ENCODE results near the gene MED9.
A peak's percentile ranks its signal among the peaks of the same experiment; 100 is the strongest.

Gene MED9

DNA sequence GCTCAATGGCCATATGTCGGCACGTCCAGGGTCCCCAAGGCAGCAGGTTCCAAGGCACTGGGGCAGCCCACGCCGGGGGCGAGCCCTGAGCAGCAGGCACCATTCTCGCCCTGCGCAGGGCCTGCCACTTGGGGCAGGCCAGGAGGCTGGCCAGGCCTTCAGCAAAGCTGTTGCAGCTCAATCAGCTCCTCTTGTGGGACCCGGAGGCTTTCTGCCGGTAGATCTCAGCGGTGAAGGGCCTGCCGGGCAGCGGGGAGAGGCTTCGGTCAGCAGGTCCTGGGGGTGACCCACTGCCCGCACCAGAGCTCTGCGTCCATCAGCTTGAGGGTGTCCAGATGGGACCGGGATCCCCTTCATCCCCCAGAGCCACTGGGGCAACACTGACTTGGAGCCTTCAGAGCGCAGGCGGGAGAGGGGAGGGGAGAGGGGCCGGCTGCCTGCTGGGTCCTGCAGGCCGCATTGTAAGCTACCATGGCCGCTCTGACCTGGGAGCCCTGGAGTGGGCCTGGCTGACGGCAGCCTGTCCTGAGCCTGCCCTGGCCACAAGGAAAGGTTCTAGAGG is 28.9 kb downstream of the MED9 start:
- Histone ChIP-seq H3K27me3 (ENCODE audit: control insufficient read depth in 3 of 3, insufficient read depth in 3 of 3, low read depth in 1 of 3, low read length in 3 of 3) (no peaks in the 10 kb centered on the region), H3K23ac (ENCODE audit: low read depth, low read length, poor library complexity) (peak overlapping the region; percentile 75), H2BK5ac (ENCODE audit: low read length) (peak overlapping the region; percentile 54), H3K36me3 (replicated peaks in 1 of 2; ENCODE audit: control insufficient read depth in 2 of 2, insufficient read depth in 2 of 2, low read length in 2 of 2) (no peaks in the 10 kb centered on the region), H3K79me1 (ENCODE audit: low read depth, low read length) (peaks cover 7% of the 10 kb centered on the region), H3K27ac (replicated peaks; ENCODE audit: low read length) (no peak overlapping the region), H3K4ac (ENCODE audit: low read length) (no peak overlapping the region), H3K9ac (ENCODE audit: low read depth, low read length, poor library complexity) (peak overlapping the region; percentile 50), H3K18ac (ENCODE audit: low read length) (peak overlapping the region; percentile 72), H3K4me3 (ENCODE audit: low read length in 2 of 2) (no peak overlapping the region), H3K9me3 (replicated peaks in 1 of 2; ENCODE audit: control insufficient read depth in 2 of 2, insufficient read depth in 1 of 2, low read depth in 1 of 2, low read length in 2 of 2) (no peaks in the 10 kb centered on the region), H2AFZ (ENCODE audit: low read length) (no peak overlapping the region), H3K14ac (ENCODE audit: low read length) (peak overlapping the region; percentile 63), H3K4me1 (ENCODE audit: control insufficient read depth in 2 of 2, insufficient read depth in 1 of 2, low read depth in 1 of 2, low read length in 2 of 2) (peaks cover 8 to 11% of the 10 kb centered on the region in 2 donors), H2AK5ac (ENCODE audit: low read depth, low read length) (no peak overlapping the region), H4K8ac (ENCODE audit: low read depth, low read length) (no peak overlapping the region), H4K91ac (ENCODE audit: low read depth, low read length, poor library complexity) (no peak overlapping the region), H2BK120ac (ENCODE audit: low read depth, low read length) (no peak overlapping the region), H2BK12ac (ENCODE audit: low read length) (no peak overlapping the region), H3K4me2 (ENCODE audit: insufficient read depth, low read length, poor library complexity, severe bottlenecking) (no peak overlapping the region), H2BK15ac (ENCODE audit: low read length) (no peak overlapping the region)
- WGBS, 2 donors (ENCODE audit: extremely low coverage in 2 of 2, insufficient read length in 2 of 2, insufficient replicate concordance in 1 of 2) = no CpG with 5 or more reads among the region's 22 CpGs
- no peak for DNase-seq (ENCODE audit: low spot score)

DNA sequence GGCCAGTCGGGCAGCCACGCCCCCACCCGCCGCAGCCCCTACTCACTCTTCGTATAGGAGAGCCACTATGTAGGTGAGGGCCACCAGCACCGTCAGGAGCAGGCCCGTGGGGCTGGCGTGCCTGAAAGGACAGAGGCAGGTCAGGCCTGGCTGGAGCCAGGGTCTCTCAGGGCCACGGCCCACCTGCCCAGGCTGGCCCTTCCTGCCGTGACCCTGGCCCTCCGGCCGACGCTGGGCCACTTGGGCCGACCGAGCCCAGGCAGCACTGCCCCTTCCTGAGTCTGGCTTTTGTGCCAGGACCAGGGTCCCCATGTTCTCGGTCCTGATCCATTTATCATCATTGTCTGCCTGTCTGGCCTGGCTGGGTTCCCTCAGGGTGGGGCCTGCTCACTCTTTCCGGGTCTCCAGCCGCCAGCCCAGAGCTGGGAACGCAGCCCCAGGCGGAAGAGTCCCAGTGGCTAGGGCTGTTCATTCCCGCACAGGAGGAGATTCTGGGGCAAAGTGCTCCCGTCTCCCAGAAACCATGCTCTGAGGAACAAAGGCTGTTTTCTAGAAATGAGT is 29.5 kb downstream of the MED9 start:
- Histone ChIP-seq H3K4me2 (ENCODE audit: insufficient read depth, low read length, poor library complexity, severe bottlenecking) (no peak overlapping the region), H3K36me3 (replicated peaks in 1 of 2; ENCODE audit: control insufficient read depth in 2 of 2, insufficient read depth in 2 of 2, low read length in 2 of 2) (no peaks in the 10 kb centered on the region), H3K9ac (ENCODE audit: low read depth, low read length, poor library complexity) (peak overlapping the region; percentile 50), H2BK15ac (ENCODE audit: low read length) (no peak overlapping the region), H2BK5ac (ENCODE audit: low read length) (peak overlapping the region; percentile 54), H2AFZ (ENCODE audit: low read length) (no peak overlapping the region), H2BK120ac (ENCODE audit: low read depth, low read length) (no peak overlapping the region), H3K4ac (ENCODE audit: low read length) (no peak overlapping the region), H3K27me3 (ENCODE audit: control insufficient read depth in 3 of 3, insufficient read depth in 3 of 3, low read depth in 1 of 3, low read length in 3 of 3) (no peaks in the 10 kb centered on the region), H3K4me1 (ENCODE audit: control insufficient read depth in 2 of 2, insufficient read depth in 1 of 2, low read depth in 1 of 2, low read length in 2 of 2) (peaks cover 8 to 11% of the 10 kb centered on the region in 2 donors), H3K9me3 (replicated peaks in 1 of 2; ENCODE audit: control insufficient read depth in 2 of 2, insufficient read depth in 1 of 2, low read depth in 1 of 2, low read length in 2 of 2) (no peaks in the 10 kb centered on the region), H4K91ac (ENCODE audit: low read depth, low read length, poor library complexity) (no peak overlapping the region), H3K18ac (ENCODE audit: low read length) (peak overlapping the region; percentile 72), H3K27ac (replicated peaks; ENCODE audit: low read length) (no peak overlapping the region), H4K8ac (ENCODE audit: low read depth, low read length) (no peak overlapping the region), H2AK5ac (ENCODE audit: low read depth, low read length) (peak overlapping the region; percentile 66), H3K4me3 (ENCODE audit: low read length in 2 of 2) (no peak overlapping the region), H3K79me1 (ENCODE audit: low read depth, low read length) (peaks cover 7% of the 10 kb centered on the region), H2BK12ac (ENCODE audit: low read length) (peak overlapping the region; percentile 70), H3K23ac (ENCODE audit: low read depth, low read length, poor library complexity) (peak overlapping the region; percentile 75), H3K14ac (ENCODE audit: low read length) (peak overlapping the region; percentile 63)
- WGBS, 2 donors (ENCODE audit: extremely low coverage in 2 of 2, insufficient read length in 2 of 2, insufficient replicate concordance in 1 of 2) = no CpG with 5 or more reads among the region's 22 CpGs
- DNase-seq (ENCODE audit: low spot score) = no peak

DNA sequence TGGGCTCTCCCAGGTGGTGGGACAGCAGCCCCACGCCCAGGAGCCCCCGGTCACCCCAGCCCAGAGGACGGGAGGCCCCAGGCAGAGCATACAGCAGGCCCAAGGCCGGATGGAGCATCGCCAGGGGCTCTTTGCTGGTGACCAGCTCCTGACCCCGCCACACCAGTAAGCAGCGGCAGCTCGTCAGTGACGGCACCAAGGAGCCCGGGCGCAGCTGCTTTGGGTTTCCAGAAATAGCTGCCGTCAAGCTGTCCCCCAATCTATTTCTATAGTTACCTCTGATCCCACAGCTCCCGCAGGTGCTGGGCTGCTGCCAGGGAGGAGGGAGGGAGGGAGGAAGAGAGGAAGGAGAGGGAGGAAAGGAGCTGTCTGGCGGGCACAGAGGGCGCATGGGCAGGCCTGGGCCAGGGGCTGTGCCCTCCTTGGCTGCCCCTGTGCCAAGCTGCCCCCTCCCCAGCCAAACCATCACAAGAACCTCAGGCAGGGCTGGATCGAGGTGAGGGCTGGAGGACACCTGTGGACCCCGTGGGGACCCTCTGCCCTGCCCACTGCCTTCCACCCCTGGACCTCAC is 30.2 kb downstream of the MED9 start:
- whole genome bisulfite sequencing, 2 donors (ENCODE audit: extremely low coverage in 2 of 2, insufficient read length in 2 of 2, insufficient replicate concordance in 1 of 2) = no CpG with 5 or more reads among the region's 17 CpGs

DNA sequence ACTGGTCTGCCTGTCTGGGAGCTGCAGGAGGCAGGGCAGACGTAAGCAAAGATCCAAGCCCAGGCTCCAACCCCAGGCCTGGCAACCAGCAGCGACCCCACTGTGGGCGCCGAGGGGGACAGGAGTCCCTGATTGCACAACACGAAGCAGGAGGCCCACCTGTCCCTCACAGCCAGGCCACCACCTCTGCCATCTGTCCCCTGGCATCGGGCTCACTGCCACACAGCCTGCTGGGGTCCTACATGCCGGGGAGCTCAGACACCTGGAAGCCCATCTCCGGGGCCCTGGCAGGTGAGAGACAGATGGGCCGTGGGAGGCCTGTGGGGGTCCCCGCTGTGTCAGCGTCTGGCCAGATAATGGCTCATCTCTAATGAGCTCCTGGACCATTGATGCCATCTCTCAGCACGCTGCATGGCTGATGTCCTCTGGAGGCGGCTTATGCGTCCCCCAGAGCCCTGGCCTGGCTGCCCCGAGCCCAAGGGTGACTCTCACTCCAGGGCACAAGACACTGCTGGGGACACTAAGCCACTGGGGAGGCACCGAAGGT is 30.7 kb downstream of the MED9 start:
- Histone ChIP-seq H3K4me1 (ENCODE audit: control insufficient read depth in 2 of 2, insufficient read depth in 1 of 2, low read depth in 1 of 2, low read length in 2 of 2) (peaks cover 8 to 11% of the 10 kb centered on the region in 2 donors), H2BK120ac (ENCODE audit: low read depth, low read length) (no peak overlapping the region), H3K36me3 (replicated peaks in 1 of 2; ENCODE audit: control insufficient read depth in 2 of 2, insufficient read depth in 2 of 2, low read length in 2 of 2) (no peaks in the 10 kb centered on the region), H3K9me3 (replicated peaks in 1 of 2; ENCODE audit: control insufficient read depth in 2 of 2, insufficient read depth in 1 of 2, low read depth in 1 of 2, low read length in 2 of 2) (no peaks in the 10 kb centered on the region), H2BK12ac (ENCODE audit: low read length) (no peak overlapping the region), H2AFZ (ENCODE audit: low read length) (no peak overlapping the region), H3K79me1 (ENCODE audit: low read depth, low read length) (peaks cover 7% of the 10 kb centered on the region), H3K4me3 (ENCODE audit: low read length in 2 of 2) (no peak overlapping the region), H3K27me3 (ENCODE audit: control insufficient read depth in 3 of 3, insufficient read depth in 3 of 3, low read depth in 1 of 3, low read length in 3 of 3) (no peaks in the 10 kb centered on the region), H3K14ac (ENCODE audit: low read length) (peak overlapping the region; percentile 75), H3K4me2 (ENCODE audit: insufficient read depth, low read length, poor library complexity, severe bottlenecking) (no peak overlapping the region), H4K8ac (ENCODE audit: low read depth, low read length) (no peak overlapping the region), H4K91ac (ENCODE audit: low read depth, low read length, poor library complexity) (no peak overlapping the region), H2BK5ac (ENCODE audit: low read length) (peak overlapping the region; percentile 39), H3K27ac (replicated peaks; ENCODE audit: low read length) (no peak overlapping the region), H3K23ac (ENCODE audit: low read depth, low read length, poor library complexity) (no peak overlapping the region), H3K18ac (ENCODE audit: low read length) (peak overlapping the region; percentile 55), H3K4ac (ENCODE audit: low read length) (no peak overlapping the region), H2BK15ac (ENCODE audit: low read length) (no peak overlapping the region), H3K9ac (ENCODE audit: low read depth, low read length, poor library complexity) (peak overlapping the region; percentile 63), H2AK5ac (ENCODE audit: low read depth, low read length) (peak overlapping the region; percentile 68)
- DNase-seq (ENCODE audit: low spot score) = no peak
- WGBS, 2 donors (ENCODE audit: extremely low coverage in 2 of 2, insufficient read length in 2 of 2, insufficient replicate concordance in 1 of 2) = no CpG with 5 or more reads among the region's 16 CpGs

More for the DNA sequence above, 30.2 kb downstream of the MED9 start:
- Histone ChIP-seq H3K27me3 (ENCODE audit: control insufficient read depth in 3 of 3, insufficient read depth in 3 of 3, low read depth in 1 of 3, low read length in 3 of 3) (no peaks in the 10 kb centered on the region), H2BK12ac (ENCODE audit: low read length) (no peak overlapping the region), H3K18ac (ENCODE audit: low read length) (peak overlapping the region; percentile 55), H3K4me2 (ENCODE audit: insufficient read depth, low read length, poor library complexity, severe bottlenecking) (no peak overlapping the region), H3K4ac (ENCODE audit: low read length) (no peak overlapping the region), H3K79me1 (ENCODE audit: low read depth, low read length) (peaks cover 7% of the 10 kb centered on the region), H3K27ac (replicated peaks; ENCODE audit: low read length) (no peak overlapping the region), H2BK15ac (ENCODE audit: low read length) (no peak overlapping the region), H3K4me1 (ENCODE audit: control insufficient read depth in 2 of 2, insufficient read depth in 1 of 2, low read depth in 1 of 2, low read length in 2 of 2) (peaks cover 8 to 11% of the 10 kb centered on the region in 2 donors), H2BK5ac (ENCODE audit: low read length) (peak overlapping the region; percentile 39), H3K9ac (ENCODE audit: low read depth, low read length, poor library complexity) (peak overlapping the region; percentile 63), H2AK5ac (ENCODE audit: low read depth, low read length) (peak overlapping the region; percentile 68), H3K4me3 (ENCODE audit: low read length in 2 of 2) (no peak overlapping the region), H3K9me3 (replicated peaks in 1 of 2; ENCODE audit: control insufficient read depth in 2 of 2, insufficient read depth in 1 of 2, low read depth in 1 of 2, low read length in 2 of 2) (no peaks in the 10 kb centered on the region), H4K91ac (ENCODE audit: low read depth, low read length, poor library complexity) (no peak overlapping the region), H3K14ac (ENCODE audit: low read length) (peak overlapping the region; percentile 75), H2AFZ (ENCODE audit: low read length) (no peak overlapping the region), H2BK120ac (ENCODE audit: low read depth, low read length) (no peak overlapping the region), H4K8ac (ENCODE audit: low read depth, low read length) (no peak overlapping the region), H3K36me3 (replicated peaks in 1 of 2; ENCODE audit: control insufficient read depth in 2 of 2, insufficient read depth in 2 of 2, low read length in 2 of 2) (no peaks in the 10 kb centered on the region), H3K23ac (ENCODE audit: low read depth, low read length, poor library complexity) (no peak overlapping the region)
- DNase-seq (ENCODE audit: low spot score) = no peak
